K562 (cell line): ENCODE data around the gene ZNF266. TPM values are rescaled to one million over a fixed set of nuclear protein-coding genes. Genes with fewer than 3 reads are reported as not detected.

Experiments used
- ATAC-seq: fragments of 200-7000 bp; cut with Tn5 transposase; 3 replicates; pipeline ENCODE4 v1.9.1; 2020; ENCODE audit warnings: moderate library complexity
- BruUV-seq: library from RNA; stranded (reverse); fragments of 400-500 nt; replicated peaks from 2 replicates; lab custom pipeline; 2021; lab: Mats Ljungman, UMichigan
- CTCF ChIA-PET: fragments of 300-600 bp; formaldehyde crosslinking; extraction: SDS; loops from one replicate; lab custom pipeline; 2021; ENCODE audit warnings: low intra/inter-chr PET ratio; lab: Yijun Ruan, JAX
- POLR2A ChIA-PET: fragments of 300-600, 350-650 bp; sonication (Branson Sonifier 250); formaldehyde crosslinking; extraction: SDS; loops from one replicate; lab custom pipeline; 2021; ENCODE audit warnings: antibody characterized with exemption, inconsistent platforms; lab: Yijun Ruan, JAX
- DNase-seq, 4 experiments: peaks; one replicate each; pipeline versions ENCODE4 v3.0.0 to v3.0.0-alpha.2; 2011 to 2018; ENCODE audit warnings: low spot score in 3 of 4, mixed read lengths in 3 of 4; ENCODE audit errors: extremely low read depth in 1 of 4
- FAIRE-seq: peaks from 2 replicates; lab custom pipeline; 2011; peaks lifted over from hg19 to GRCh38; lab: Jason Lieb, UNC
- H2AFZ ChIP-seq: 2 replicates; pipeline ENCODE4 v1.6.0; 2011; ENCODE audit warnings: low read depth, low read length, control low read depth, inconsistent platforms
- H3K27ac ChIP-seq: fragments of 200-600 bp; 3 replicates; pipeline ENCODE4 v1.8.0; 2011; ENCODE audit warnings: low read depth, mild to moderate bottlenecking, control low read depth, inconsistent platforms, low read length, moderate library complexity, mixed read lengths; ENCODE audit errors: extremely low read depth
- H3K27me3 ChIP-seq, 2 experiments: fragments of 300-600 bp in 1 of 2; 2 replicates in 1 of 2; 3 replicates in 1 of 2; pipeline versions ENCODE4 v1.6.0 to v1.8.0; 2011; ENCODE audit warnings: inconsistent platforms in 2 of 2, low read length in 2 of 2, mild to moderate bottlenecking in 1 of 2, mixed read lengths in 1 of 2, moderate library complexity in 1 of 2; ENCODE audit not compliant: control insufficient read depth in 2 of 2, insufficient read depth in 2 of 2
- H3K36me3 ChIP-seq: fragments of 300-600 bp; 3 replicates; pipeline ENCODE4 v1.8.0; 2011; ENCODE audit warnings: mild to moderate bottlenecking, low read length, inconsistent platforms; ENCODE audit not compliant: control insufficient read depth, insufficient read depth
- H3K4me1 ChIP-seq, 2 experiments: fragments of 200-600 bp in 1 of 2; replicated peaks in 1 of 2; 2 replicates in 1 of 2; 3 replicates in 1 of 2; pipeline versions ENCODE4 v1.5.1 to v1.8.0; 2011; ENCODE audit warnings: inconsistent platforms in 2 of 2, low read length in 2 of 2, mild to moderate bottlenecking in 1 of 2, mixed read lengths in 1 of 2, moderate library complexity in 1 of 2; ENCODE audit not compliant: control insufficient read depth in 2 of 2, insufficient read depth in 2 of 2
- H3K4me2 ChIP-seq: 2 replicates; pipeline ENCODE4 v1.6.1; 2011; ENCODE audit warnings: low read length, control low read depth, inconsistent platforms, mixed read lengths; ENCODE audit not compliant: insufficient read depth
- H3K4me3 ChIP-seq: fragments of 200-600 bp; sonication (generic), shearing (Covaris generic); 2 replicates; pipeline ENCODE4 v1.5.1; 2016; ENCODE audit warnings: control low read depth, inconsistent platforms
- H3K79me2 ChIP-seq: fragments of 200-600 bp; 3 replicates; pipeline ENCODE4 v1.8.0; 2011; ENCODE audit warnings: low read length, inconsistent platforms; ENCODE audit not compliant: control insufficient read depth, insufficient read depth
- H3K9ac ChIP-seq, 2 experiments: 2 replicates each; pipeline versions ENCODE4 v1.6.0 to v1.6.1; 2011; ENCODE audit warnings: low read depth in 2 of 2, low read length in 2 of 2, control low read depth in 1 of 2, inconsistent platforms in 1 of 2, mild to moderate bottlenecking in 1 of 2, mixed read lengths in 1 of 2; ENCODE audit not compliant: insufficient read depth in 1 of 2
- H3K9me1 ChIP-seq: one replicate; pipeline ENCODE4 v1.6.0; 2011; ENCODE audit warnings: inconsistent platforms, mild to moderate bottlenecking, low read length, moderate library complexity; ENCODE audit not compliant: control insufficient read depth, insufficient read depth
- H3K9me3 ChIP-seq: replicated peaks from 2 replicates; pipeline ENCODE4 v1.5.1; 2011; ENCODE audit warnings: low read depth, low read length, inconsistent platforms; ENCODE audit not compliant: control insufficient read depth, insufficient read depth
- H4K20me1 ChIP-seq: replicated peaks from 2 replicates; pipeline ENCODE4 v1.6.1; 2011; ENCODE audit warnings: low read length, inconsistent platforms, mixed read lengths; ENCODE audit not compliant: control insufficient read depth, insufficient read depth
- CTCF ChIP-seq, 3 experiments: IDR thresholded peaks in 2 of 3; conservative IDR thresholded peaks in 1 of 3; 2 replicates each; pipeline ENCODE4 v1.5.1; 2011 to 2012; ENCODE audit warnings: low read length in 3 of 3, mild to moderate bottlenecking in 3 of 3, control low read depth in 2 of 3, improper control_type of control experiment in 1 of 3, inconsistent platforms in 1 of 3, low read depth in 1 of 3, mixed read lengths in 1 of 3, moderate library complexity in 1 of 3; ENCODE audit not compliant: insufficient read depth in 2 of 3
- HDAC8 ChIP-seq: fragments of 450-650 bp; IDR thresholded peaks from 2 replicates; pipeline ENCODE4 v1.6.1; 2016; ENCODE audit warnings: mild to moderate bottlenecking, missing genetic modification characterization, moderate library complexity, missing compliant biosample characterization
- SMAD3 ChIP-seq: fragments of 450-650 bp; formaldehyde crosslinking; conservative IDR thresholded peaks from 2 replicates; pipeline ENCODE4 v1.4.0; 2020; ENCODE audit warnings: mild to moderate bottlenecking
- SMC3 ChIP-seq: conservative IDR thresholded peaks from 2 replicates; pipeline ENCODE4 v1.6.1; 2011; ENCODE audit warnings: low read depth, low read length, improper control_type of control experiment; ENCODE audit not compliant: insufficient read depth
- ZKSCAN3 ChIP-seq: fragments of 250-450 bp; sonication (Bioruptor Pico); IDR thresholded peaks from 2 replicates; pipeline ENCODE4 v1.4.0; 2020
- ZNF347 ChIP-seq: fragments of 450-650 bp; formaldehyde crosslinking; IDR thresholded peaks from 2 replicates; pipeline ENCODE4 v1.4.0; 2020; ENCODE audit warnings: low read depth, mild to moderate bottlenecking, moderate library complexity
- ZNF75A ChIP-seq: fragments of 450-650 bp; formaldehyde crosslinking; IDR thresholded peaks from 2 replicates; pipeline ENCODE4 v1.4.0; 2020; ENCODE audit warnings: mild to moderate bottlenecking
- WGBS: fragments of 100-300 bp; shearing (Covaris generic); methylation state at CpG from one replicate; pipeline ENCODE4 v1.1.6; 2016; ENCODE audit warnings: low coverage, mixed read lengths; ENCODE audit not compliant: insufficient coverage; ENCODE audit errors: missing lambda C conversion rate; 5-methylcytosine and 5-hydroxymethylcytosine counted together
- in situ Hi-C: fragments of 300-500 bp; cut with MboI; formaldehyde crosslinking; loops from 4 replicates; pipeline ENCODE4 v1.15.0; 2018; ENCODE audit warnings: inconsistent platforms, mixed read lengths
- intact Hi-C: fragments of 100-400 bp; cut with micrococcal nuclease; formaldehyde crosslinking; loops from 2 replicates; pipeline ENCODE4 v1.14.2; 2022
- polyA plus RNA-seq, 8 experiments: library from polyadenylated mRNA; depleted of rRNA in 4 of 8; stranded (reverse) in 5 of 8; unstranded in 3 of 8; fragments of >200 nt; fragmentation: Nextera tagmentation in 2 of 8; fragmentation: Illumina TruSeq in 1 of 8; extraction: Ambion mirVana in 2 of 8; extraction: Trizol in 1 of 8; gene quantifications; 2 replicates each; pipeline versions ENCODE4 v1.2.1 to v1.2.3, GENCODE V29; 2011 to 2014; ENCODE audit warnings: inconsistent platforms in 1 of 8, missing spikeins in 1 of 8
- total RNA-seq, 7 experiments: library from RNA; depleted of rRNA in 6 of 7; stranded (reverse); fragments of >200 nt in 6 of 7; fragmentation: Illumina TruSeq in 2 of 7; extraction: Trizol in 2 of 7; gene quantifications; 2 replicates each; pipeline versions ENCODE4 v1.2.1 to v1.2.3, GENCODE V29; 2011 to 2021; ENCODE audit warnings: low replicate concordance in 1 of 7
- TF ChIP-seq, protein P1 (sequence below), 2 experiments: fragments of 450-650 bp; formaldehyde crosslinking in 1 of 2; IDR thresholded peaks; 2 replicates each; pipeline versions ENCODE4 v1.4.0 to v1.6.1; 2014 to 2020; ENCODE audit warnings: mild to moderate bottlenecking in 2 of 2, borderline replicate concordance in 1 of 2, low read depth in 1 of 2

The ZNF266 gene
- total and polyA plus RNA-seq, 9 of the 15 experiments (the other 6 are each of a cell fraction or from before 2014, with no cell fraction given), result 5.9 to 40.9 (median 20.3) TPM

- Histone ChIP-seq H3K27ac (no peak overlapping the region), H3K79me2 (peaks cover 15% of the 10 kb centered on the region), H3K9ac (no peak overlapping the region), H4K20me1 (no peaks in the 10 kb centered on the region), H2AFZ (no peak overlapping the region), H3K9me1 (no peaks in the 10 kb centered on the region), H3K27me3 (no peaks in the 10 kb centered on the region), H3K36me3 (peaks cover 51% of the 10 kb centered on the region), H3K9me3 (no peaks in the 10 kb centered on the region), H3K4me1 (peaks cover 2 to 3% of the 10 kb centered on the region in 2 experiments; a peak in 2 of 5 replicates), H3K4me2 (no peak overlapping the region), H3K4me3 (no peak overlapping the region)
- ATAC-seq (peak; percentile 42), FAIRE-seq (no peak), DNase-seq (peak; percentile 32 to 56 (median 40))
- 91% methylated on average over 7 of the region's 7 CpGs for WGBS
- BruUV-seq, result no TSS peak
- CTCF ChIA-PET, result no interaction called here
- POLR2A ChIA-PET, result interaction anchor here (0.7 kb wide), 1 partner anchor 108 kb away, joined by 3 read pairs; no protein-coding TSS in a partner anchor
- TF ChIP-seq ZNF75A (CRISPR knock-in tag) (no peak), ZKSCAN3 (CRISPR knock-in tag) (no peak), SMC3 (0 out of 2 replicates have a peak, but pooled peaks have one; percentile 14), HDAC8 (tag) (no peak), SMAD3 (no peak), ZNF347 (CRISPR knock-in tag) (no peak), CTCF (IDR thresholded peaks at IDR 0.05 in 2 of 3, conservative IDR thresholded peaks at IDR 0.05 in 1 of 3; ENCODE audit: insufficient read depth in 2 of 3, low read depth in 1 of 3, low read length in 3 of 3) (peak; percentile 51 to 65 (median 57))
- TF ChIP-seq, protein P1, sequence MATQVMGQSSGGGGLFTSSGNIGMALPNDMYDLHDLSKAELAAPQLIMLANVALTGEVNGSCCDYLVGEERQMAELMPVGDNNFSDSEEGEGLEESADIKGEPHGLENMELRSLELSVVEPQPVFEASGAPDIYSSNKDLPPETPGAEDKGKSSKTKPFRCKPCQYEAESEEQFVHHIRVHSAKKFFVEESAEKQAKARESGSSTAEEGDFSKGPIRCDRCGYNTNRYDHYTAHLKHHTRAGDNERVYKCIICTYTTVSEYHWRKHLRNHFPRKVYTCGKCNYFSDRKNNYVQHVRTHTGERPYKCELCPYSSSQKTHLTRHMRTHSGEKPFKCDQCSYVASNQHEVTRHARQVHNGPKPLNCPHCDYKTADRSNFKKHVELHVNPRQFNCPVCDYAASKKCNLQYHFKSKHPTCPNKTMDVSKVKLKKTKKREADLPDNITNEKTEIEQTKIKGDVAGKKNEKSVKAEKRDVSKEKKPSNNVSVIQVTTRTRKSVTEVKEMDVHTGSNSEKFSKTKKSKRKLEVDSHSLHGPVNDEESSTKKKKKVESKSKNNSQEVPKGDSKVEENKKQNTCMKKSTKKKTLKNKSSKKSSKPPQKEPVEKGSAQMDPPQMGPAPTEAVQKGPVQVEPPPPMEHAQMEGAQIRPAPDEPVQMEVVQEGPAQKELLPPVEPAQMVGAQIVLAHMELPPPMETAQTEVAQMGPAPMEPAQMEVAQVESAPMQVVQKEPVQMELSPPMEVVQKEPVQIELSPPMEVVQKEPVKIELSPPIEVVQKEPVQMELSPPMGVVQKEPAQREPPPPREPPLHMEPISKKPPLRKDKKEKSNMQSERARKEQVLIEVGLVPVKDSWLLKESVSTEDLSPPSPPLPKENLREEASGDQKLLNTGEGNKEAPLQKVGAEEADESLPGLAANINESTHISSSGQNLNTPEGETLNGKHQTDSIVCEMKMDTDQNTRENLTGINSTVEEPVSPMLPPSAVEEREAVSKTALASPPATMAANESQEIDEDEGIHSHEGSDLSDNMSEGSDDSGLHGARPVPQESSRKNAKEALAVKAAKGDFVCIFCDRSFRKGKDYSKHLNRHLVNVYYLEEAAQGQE (IDR thresholded peaks at IDR 0.05; ENCODE audit: borderline replicate concordance), result peak; percentile 23; the same call in 1 of the 2 replicates
- TF ChIP-seq, protein P1 (CRISPR knock-in tag; IDR thresholded peaks at IDR 0.05; ENCODE audit: low read depth), result no peak
- in situ Hi-C loops (no loop called here), intact Hi-C loops (no loop called here)
Observed at GRCh38 chr19:9431475-9431874, 3.9 kb downstream of the ZNF266 start.
